C1 segment of cervical spinal cord (tissue), 14 donors: ENCODE data around the gene SHISAL1.

Experiments
- DNase-seq, 14 donors: peaks; one replicate each; lab custom pipeline; 2025; lab: John Stamatoyannopoulos, UW

Gene SHISAL1

DNA sequence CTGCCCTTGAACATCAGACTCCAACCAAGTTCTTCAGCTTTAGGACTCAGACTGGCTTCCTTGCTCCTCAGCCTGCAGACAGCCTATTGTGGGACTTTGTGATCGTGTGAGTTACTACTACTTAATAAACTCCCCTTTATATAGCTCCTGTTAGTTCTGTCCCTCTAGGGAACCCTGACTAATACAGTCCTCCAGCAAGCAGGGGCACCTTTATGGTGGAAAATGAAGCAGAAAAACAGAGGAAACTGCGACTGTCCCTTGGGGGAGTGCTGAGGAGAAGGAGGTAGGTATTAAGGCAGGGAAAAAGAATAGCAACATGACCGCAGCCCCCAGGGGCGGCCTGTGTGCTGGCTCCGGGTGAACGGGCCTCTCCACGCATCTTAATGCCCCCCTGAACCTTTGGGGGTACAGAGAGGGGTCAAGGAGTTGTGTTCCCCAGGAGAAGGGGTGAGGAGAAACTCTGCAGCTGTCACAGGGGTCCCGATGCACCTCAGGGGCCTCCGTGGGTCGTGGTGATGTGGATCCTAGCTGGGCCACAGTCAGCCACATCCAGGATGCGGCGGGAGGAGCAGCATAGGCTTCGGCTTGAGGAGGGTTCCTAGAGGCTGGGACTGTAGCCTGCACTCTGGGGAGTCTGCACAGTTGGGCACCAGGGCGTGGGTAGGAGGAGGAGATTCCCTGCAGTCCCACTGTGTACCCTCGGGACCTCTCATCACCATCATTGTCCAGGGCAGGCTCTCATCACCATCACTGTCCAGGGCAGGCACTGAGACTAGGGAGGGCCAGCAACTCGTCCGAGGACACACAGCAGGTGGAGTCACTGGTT is 34.3 kb downstream of the SHISAL1 start:
- no peak for DNase-seq

DNA sequence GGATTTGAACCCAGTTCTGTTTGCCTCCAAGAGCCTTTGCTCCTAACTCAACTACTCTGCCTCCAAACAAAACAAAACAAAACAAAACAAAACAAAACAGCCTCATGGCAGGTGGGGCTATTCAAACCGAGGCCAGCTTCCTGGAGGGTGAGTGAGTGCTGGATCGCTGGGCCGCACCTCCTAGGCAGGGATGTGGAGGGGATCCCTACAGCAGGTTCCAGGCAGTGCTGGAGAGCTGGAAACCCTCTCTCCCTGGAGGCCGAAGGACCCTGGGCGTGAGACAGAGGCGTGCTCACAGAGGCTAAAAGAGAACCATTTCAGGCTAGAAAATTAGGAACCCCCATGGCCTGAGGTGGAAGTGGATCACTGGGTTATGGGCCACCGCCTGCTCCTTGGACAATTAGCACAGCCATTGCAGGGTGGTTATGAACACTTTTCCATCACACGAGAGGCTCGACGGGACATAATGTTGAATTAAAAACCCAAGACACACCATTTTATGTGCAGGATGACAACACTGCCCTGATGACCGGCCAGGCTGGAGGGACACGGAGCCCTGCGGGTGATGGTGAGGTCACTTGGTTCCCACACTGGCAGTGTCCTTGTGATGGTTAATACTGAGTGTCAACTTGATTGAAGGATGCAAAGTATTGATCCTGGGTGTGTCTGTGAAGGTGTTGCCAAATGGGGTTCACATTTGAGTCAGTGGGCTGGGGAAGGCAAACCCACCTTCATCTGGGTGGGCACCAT is 35.2 kb downstream of the SHISAL1 start:
- no peak for DNase-seq

DNA sequence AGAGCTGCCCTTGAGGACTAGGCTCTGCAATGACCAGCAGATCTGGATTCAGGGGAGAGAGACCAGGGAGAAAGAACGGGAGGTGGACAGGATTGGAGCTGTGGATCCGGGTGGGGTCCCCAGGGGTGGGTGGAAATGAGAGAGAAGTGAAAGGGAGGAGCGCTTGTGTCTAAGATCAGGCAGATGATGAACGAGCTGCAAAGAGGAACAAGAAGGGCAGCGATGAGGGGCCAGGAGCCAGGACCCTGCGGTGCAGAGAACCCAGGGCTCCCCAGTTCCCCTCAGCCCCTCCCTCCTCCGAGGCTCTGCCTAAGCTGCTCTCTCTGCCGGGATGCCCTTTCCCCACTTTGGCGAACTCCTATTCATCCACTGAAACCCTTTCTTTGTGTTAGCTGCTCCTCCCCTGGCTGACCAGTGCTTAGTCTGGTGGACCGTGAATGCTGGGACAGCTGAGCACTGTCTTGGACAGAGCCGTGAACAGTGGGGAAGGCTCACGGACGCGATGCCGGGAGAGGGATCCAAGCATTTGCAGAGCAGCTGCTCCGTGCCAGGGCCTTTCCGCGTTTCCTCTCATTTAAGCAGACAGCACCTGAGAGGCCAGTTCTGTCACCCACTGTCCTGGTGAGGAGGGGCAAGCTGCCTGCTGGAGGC is 35.9 kb downstream of the SHISAL1 start:
- no peak for DNase-seq

DNA sequence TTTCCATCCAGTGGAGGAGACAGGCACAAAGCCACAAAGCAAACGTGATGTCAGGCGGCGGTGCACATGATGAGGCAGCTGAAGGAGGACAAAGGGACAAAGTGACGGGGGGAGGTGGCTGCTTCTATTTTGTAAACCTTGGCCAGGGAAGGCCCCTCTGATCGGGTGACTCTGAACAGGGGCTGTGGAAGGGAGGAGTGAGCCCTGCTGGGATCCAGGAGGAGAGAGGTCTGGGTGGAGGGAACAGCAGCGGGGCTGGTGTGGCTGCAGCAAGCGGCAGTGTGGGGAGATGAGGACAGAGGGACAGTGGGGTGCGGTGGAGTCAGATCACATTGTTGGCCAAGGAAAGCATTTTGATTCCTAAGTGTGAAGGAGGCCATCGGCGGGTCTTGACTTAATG is 36.7 kb downstream of the SHISAL1 start:
- DNase-seq: no peak

DNA sequence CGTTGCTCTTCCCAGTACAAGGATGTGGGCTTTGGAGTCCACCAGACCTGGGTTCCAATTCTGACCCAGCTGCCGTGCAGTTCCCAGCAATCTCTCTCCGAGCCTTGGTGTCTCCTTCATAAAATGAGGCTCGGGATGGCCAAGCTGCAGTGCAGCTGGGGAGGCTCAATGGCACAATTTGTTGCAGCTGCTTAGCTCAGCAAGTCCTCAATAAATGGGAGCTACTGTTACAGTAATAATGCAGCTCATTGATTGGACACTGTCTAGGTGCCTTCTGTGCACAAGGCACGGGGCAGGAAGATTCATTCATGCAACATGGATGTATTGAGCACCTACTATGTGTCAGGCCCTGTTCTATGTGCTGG is 37.1 kb downstream of the SHISAL1 start:
- no peak for DNase-seq

DNA sequence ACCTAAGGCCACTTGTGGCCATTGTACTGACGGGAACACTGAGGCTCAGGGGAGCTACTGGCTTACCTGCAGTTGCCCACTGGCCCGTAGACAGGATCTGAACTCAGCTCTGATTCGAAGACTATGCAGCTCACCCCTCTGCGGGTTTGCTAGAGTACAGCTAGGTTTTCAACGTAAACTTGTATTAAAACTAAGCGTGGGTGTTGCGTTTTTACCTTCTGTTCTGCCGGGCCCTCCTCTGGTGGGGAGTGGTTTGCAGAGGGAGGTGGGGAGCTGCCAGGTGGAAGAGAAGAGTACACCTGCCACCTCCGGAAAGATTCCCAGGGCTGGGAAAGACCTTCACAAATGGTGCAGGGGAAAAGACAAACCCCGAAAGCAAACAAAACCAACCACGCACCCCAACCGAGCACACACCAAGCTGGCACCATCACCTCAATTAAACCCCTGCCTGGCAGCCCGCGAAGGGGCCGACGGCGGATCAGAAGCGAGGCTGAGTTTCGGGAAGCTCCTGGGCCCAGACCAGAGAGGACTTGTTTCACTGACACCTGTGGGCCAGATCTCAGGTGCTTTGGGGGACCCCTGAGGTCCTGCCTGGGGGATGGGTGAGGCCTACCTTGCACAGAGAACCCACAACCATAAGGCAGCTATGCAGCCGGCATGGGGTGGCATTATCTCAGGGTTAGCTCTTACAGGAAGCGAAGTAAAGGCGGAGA is 37.7 kb downstream of the SHISAL1 start:
- DNase-seq: no peak

DNA sequence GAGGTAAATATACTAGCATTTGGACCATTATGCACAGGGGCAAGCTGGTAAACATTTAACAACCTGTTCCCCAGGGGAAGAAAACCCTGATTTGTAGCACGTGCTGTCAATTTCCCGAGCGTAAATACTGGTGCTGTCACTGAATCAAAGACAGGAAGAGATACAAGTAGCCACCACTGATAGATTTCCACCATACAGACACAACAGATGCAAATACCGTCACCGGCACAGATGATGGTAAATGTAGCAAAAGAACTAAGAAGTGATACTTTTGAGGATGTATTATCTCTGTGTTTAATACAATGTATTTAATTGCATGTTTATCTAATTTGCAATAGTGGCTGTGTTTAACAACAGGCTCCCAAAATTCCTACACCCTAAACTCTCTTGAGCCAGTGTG is 39.6 kb downstream of the SHISAL1 start:
- no peak for DNase-seq

DNA sequence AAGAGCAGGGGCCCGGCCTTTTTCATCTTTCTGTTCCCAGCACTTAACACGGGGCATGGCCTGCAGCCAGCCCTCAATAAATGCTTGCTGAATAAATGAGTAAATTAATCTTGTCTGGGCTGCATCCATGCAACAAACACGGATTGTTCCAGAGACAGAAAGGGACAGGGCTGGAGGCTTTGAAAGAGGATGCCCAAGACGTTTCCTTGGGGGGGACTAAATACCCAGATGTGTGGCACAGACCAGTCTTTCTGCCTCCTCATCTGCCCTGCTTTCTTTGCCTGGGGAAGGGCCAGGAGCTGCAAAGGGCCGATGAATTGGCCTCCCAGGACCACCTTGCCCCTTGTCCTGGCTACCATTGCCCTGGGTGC is 40.4 kb downstream of the SHISAL1 start:
- peak in 7 of 14 donors; percentile 2 to 53 (median 15) for DNase-seq

DNA sequence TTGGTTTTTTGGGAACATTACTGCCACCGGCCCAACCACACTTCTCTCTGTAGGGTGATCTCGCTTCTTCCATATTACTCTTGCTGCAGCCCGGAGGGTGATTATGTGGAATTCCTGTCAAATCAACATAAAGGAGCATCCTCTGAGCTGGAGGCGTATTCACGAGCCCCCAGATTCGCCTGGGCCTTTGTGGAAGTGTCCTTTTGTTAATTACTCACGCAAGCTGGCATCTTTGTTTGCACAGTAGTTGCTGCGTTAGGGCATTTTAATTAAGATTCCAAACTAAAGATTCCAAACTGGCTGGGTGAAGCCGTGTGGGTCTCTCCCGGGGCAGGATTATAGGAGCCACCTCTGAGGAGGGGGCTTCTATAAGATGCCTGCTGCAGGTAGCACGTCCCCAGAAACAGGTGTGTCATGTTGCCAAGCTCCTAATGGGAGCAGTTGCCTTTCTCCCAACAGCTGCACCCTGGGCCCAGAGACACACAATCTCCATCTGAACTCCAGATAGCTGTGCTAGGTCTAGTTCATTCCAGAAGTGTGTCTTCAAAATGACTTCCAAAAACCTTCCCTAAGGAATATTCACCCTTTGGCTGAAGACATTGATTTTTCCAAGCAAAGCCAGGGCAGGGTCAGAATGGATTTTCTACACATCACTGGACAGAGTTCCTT is 40.9 kb downstream of the SHISAL1 start:
- DNase-seq: no peak

DNA sequence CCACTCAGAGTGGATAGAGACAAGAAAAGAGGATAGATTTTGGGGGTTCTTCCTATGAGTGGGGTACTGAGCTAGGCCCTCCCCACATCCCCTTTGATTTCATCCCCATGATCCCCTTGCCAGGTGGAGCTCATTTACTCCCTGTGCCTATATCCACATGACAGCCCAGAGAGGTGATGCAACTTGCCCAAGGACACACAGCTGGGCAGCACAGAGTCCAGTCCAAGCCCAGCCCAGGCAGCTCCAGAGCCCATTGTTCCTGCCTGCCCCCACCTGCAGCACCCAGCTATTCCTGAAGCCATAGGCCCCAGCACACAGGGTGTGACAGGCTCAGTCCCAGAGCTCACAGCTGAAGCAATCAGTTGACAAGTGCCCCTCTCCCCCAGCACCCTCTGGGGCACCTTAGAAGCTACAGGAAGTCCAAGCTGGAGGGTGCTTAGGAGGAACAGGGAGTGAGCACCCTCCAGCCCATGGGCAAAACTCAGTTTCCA is 41.7 kb downstream of the SHISAL1 start:
- no peak for DNase-seq

DNA sequence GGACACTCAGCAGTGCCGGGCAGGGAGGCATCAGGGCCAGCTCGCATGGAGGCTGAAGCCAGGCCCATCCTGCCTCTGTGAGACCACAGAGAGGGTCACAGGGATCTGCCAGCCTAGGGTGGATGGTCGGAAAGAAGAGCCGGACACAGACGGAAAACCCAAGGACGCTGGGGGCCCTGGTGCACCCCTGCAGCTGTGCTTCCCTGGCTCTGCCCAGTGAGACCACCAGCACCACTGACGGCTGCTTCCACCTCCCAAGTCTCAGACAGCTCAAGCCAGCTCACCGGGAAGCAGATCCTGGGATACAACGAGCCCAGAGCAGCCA is 42.2 kb downstream of the SHISAL1 start:
- no peak for DNase-seq

DNA sequence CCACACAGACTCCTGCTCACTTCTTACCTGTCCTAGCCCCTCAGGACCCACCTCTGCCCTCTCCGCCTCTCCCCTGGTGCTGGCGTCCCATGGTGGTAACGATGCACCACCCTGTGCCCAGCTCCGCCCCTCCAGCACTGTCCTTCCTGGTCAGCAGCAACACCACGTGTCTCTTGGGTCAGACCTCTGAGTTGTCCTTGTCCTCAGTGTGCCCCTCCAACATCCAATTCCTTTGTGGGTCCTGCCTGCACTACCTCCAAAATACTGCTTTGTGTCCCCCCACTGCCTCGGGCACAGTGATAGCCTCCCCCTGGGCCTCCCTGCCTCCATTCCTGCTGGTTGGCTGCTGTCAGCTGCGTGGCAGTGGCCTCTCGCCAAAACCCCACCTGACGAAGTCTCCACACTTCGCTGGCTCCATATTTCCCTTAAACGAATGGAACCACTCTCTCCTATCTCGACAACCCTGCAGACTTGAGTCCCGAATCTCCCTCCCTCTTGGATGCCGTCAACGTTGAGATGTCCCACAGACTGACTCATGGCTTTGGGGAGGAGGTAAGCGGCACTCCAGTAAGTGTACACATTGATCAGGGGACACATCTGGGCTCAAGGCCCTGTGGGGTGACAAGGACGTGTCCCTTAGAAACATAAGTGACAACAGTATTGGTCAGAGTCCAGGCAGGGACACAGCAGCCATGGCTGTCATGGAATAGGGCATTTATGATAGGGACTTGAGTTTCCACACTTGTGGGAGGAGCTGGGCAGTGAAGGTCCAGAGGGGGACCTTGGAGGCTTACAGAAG is 42.8 kb downstream of the SHISAL1 start:
- DNase-seq: no peak

DNA sequence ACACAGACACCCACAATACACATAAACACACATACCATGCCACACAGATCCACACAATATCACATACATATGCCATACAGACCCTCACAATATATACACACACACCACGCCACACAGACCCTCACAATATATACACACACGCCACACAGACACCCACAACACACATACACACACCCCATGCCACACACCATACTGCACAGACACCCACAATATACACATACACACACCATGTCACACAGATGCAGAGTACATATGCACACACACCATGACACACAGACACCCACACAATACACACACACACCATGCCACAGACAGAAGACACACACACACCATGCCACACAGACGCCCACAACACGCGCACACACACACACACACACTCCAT is 43.6 kb downstream of the SHISAL1 start:
- no peak for DNase-seq

DNA sequence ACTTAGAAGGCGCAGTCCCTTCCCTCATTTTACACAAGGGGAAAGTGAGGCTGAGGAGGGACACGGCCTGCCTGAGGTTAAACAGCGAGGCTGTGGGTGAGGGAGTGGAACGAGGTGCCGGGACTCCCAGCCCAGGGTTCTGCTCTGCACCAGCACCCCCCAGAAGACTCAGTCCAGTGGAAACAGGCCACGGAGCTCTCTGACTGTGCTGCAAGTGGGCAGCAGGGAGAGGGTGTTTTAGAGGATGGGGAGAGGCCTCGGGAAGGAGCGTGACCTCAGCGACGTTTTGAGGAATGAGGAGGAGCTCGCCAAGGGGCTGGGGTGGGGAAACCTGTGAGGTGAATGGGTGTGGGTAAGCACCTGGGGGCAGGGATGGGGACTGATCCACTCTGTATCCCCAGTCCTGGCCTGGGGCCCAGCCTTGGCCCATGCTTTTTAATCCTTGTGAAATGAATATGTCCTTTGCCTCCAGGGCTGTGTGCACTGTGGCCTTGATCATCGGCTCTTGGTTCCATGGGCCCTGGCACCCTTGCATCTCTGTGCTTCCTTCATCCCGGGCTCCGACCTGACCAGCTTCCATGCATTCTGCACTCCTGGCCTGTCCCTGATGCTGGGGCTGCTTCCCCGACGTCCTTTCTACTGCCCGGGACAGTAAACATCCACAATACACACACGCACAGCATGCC is 44.2 kb downstream of the SHISAL1 start:
- DNase-seq: no peak

DNA sequence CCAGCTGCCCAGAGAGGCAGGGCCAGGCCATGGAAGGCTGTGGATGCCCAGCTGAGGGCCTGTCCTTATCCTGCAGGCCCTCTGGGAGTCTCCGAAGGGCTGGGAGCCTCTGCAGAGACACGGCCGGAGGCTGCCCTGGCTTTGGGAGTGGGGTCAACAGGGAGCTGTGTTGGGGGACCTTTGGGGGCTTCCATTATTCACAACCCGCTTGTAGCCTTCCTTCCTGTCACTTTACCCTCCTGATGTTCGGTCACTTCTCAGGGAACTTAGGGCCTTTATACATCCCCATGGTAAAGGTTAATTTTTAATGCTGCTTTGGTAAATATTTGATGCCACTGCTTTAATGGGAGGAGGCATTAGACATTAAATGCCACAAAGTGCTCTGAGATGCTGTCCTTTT is 44.9 kb downstream of the SHISAL1 start:
- DNase-seq: no peak

DNA sequence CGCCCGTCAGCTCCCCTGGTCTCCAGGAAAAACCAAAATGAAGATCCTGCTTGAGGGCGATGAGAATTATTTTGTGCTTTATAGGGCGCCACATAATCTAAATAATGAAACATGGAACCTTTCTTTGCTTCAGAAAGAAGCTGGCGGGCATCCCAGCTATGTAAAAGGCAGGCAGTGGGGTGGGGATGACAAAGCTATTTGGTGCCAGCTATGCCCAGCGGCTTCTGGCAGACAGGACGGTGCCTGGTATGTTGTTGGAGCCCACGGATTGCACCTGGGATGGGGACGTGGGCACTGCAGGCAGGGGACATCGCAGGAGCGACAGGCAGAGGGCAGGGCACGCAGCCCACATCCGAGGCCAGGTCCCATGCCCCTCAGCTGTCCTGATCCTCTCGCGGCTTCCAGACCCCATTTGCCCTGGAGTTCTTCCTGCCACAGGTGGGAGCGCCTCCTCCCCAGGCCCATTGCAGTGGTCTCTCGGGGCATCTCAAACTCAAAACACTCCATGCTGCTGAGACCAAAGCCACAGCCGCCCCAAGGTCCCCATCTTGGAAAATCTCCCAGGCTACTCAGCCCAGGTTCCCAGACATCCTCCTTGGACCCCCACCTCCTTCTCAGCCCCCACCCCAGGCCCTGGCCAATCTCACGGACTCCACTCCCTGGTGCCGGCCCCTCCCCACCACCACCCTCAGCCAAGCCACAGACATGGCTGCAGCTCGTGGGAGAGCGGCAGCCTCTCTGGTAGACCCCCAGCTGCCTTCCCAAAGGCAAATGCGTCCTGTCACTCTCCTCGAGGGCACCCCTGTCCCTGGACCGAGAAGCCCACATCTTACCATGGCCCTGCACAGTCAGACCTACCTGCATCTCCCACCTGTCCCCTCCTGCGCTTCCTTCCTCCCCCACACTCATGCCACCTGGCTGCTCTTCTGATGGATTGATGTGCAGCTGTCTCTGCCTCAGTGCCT is 45.7 kb downstream of the SHISAL1 start:
- no peak for DNase-seq

DNA sequence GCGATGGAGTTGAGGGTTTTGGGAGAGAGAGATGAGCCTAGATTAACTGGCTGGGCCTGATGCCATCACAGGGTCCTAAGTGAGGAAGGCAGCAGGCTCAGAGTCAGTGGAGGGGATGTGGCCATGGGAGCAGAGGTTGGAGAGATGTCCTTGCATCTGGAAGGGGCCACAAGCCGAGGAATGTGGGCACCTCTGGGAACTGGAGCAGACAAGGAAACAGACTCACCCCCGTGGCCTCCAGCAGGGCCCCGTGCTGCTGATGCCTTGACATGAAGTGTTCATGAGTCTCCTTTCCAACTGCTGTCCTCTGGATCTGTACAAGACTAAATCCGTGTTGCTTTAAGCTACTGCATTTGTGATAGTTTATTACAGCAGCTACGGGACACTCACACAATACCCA is 49.2 kb downstream of the SHISAL1 start:
- DNase-seq: no peak

DNA sequence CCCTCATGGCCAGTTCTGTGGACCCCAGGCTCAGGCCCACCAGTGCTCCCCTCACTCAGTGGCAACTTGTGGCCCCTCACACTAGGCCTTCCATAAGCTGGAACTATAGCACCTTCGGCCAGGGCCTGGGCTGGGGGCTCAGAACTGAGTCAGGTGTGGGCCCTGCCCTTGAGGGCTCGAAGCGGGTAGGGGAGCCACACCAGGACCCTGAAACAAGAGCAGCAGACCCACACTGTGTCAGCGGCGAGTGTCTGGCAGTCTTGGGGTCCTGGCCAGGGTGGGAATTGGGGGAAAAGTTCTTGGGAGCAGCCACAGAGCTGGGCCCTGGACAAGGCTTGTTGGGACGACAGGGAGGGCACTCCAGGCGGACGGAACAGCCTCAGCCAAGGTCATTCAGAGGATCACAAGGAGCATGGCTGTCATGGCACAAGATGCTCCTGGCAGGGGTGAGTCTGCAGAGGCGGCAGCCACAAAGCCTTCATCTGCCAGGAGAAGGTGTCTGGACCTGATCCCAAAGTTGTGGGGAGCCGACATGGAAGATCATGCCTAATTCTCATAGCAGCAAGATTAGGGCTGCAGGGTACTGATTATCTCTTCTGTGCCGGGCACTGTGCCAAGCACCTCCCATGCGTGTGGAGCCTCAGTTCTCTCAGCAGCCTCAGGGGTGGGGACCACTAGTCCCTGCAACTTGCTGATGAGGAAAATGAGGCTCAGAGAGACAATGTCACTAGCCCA is 50.7 kb downstream of the SHISAL1 start:
- no peak for DNase-seq
